Esophagus squamous epithelium (tissue), 5 donors: ENCODE measurements around the gene GRK5. TPM values are rescaled to one million over a fixed set of nuclear protein-coding genes. Genes with fewer than 3 reads are reported as not detected.

ENCODE experiments used
- DNase-seq: peaks from one replicate; lab custom pipeline; 2025; lab: John Stamatoyannopoulos, UW
- H3K27ac ChIP-seq, 4 donors: fragments of 200-600 bp; sonication (generic); one replicate each; pipeline ENCODE4 v1.5.1; 2016 to 2019; ENCODE audit warnings: mild to moderate bottlenecking in 1 of 4
- H3K27me3 ChIP-seq, 4 donors: fragments of 200-600 bp; sonication (generic); 1 replicate in 3 of 4; 2 replicates in 1 of 4; pipeline versions ENCODE4 v1.5.1 to v1.6.0; 2017 to 2021; ENCODE audit warnings: antibody characterized with exemption in 1 of 4
- H3K36me3 ChIP-seq, 3 donors: fragments of 200-600 bp; sonication (generic); one replicate each; pipeline ENCODE4 v1.5.1; 2016 to 2019
- H3K4me1 ChIP-seq, 3 donors: fragments of 200-600 bp; sonication (generic); one replicate each; pipeline ENCODE4 v1.5.1; 2017 to 2019
- H3K4me3 ChIP-seq, 4 donors: fragments of 200-600 bp; sonication (generic); 1 replicate in 3 of 4; 2 replicates in 1 of 4; pipeline ENCODE4 v1.5.1; 2016 to 2019; ENCODE audit warnings: mild to moderate bottlenecking in 2 of 4, moderate library complexity in 1 of 4
- H3K9me3 ChIP-seq, 3 donors: fragments of 200-600 bp; sonication (generic); one replicate each; pipeline ENCODE4 v1.5.1; 2016 to 2019
- CTCF ChIP-seq, 6 experiments: fragments of 450-650 bp in 4 of 6; fragments of 200-600 bp in 2 of 6; sonication (generic) in 2 of 6; IDR thresholded peaks; one replicate each; pipeline ENCODE4 v1.5.1; 2016 to 2019; ENCODE audit warnings: antibody characterized with exemption in 6 of 6, mild to moderate bottlenecking in 4 of 6, moderate library complexity in 4 of 6
- POLR2A ChIP-seq, 4 donors: fragments of 450-650 bp; IDR thresholded peaks; one replicate each; pipeline ENCODE4 v1.6.1; 2017; ENCODE audit warnings: antibody characterized with exemption in 4 of 4, mild to moderate bottlenecking in 4 of 4, moderate library complexity in 3 of 4
- WGBS, 2 donors: methylation state at CpG; one replicate each; pipeline ENCODE4 v1.1.5; 2018; 5-methylcytosine and 5-hydroxymethylcytosine counted together
- intact Hi-C: fragments of 100-400 bp; cut with DNase I; formaldehyde crosslinking; loops from one replicate; pipeline ENCODE4 v1.15.0; 2022
- total RNA-seq, 4 donors: library from RNA; depleted of rRNA; stranded (reverse); fragments of >200 nt; gene quantifications; one replicate each; pipeline ENCODE4 v1.1.0, GENCODE V29; 2016
- donor health status: DM: yes; HTN: yes; CAD: no.

GRK5 gene
- total RNA-seq, 4 donors from 2014 or later = 2.4 to 18.9 (median 6.3) TPM

GRCh38 chr10:119441151-119441821 is 233.9 kb downstream of the GRK5 start:
- peaks cover 0 to 35% (median 0%) of the 10 kb centered on the region in 3 donors for H3K36me3 ChIP-seq
- H3K27me3 ChIP-seq = no peaks in the 10 kb centered on the region
- DNase-seq = no peak
- peak overlapping the region; percentile 39 to 85 (median 72) for H3K27ac ChIP-seq
- no peaks in the 10 kb centered on the region for H3K9me3 ChIP-seq
- H3K4me1 ChIP-seq = peaks cover 7 to 32% (median 14%) of the 10 kb centered on the region in 3 donors
- 25 to 26% methylated on average over 7 of the region's 18 CpGs for WGBS, 2 donors
- intact Hi-C loops = no loop called here
- no peak overlapping the region for H3K4me3 ChIP-seq
- no peak for TF ChIP-seq CTCF (IDR thresholded peaks at IDR 0.05)
- TF ChIP-seq POLR2A (IDR thresholded peaks at IDR 0.05) = no peak

GRCh38 chr10:119441921-119442757 is 234.8 kb downstream of the GRK5 start:
- intact Hi-C loops = no loop called here
- peaks cover 7 to 40% (median 14%) of the 10 kb centered on the region in 3 donors for H3K4me1 ChIP-seq
- DNase-seq = no peak
- TF ChIP-seq CTCF (IDR thresholded peaks at IDR 0.05) = no peak
- no peak for TF ChIP-seq POLR2A (IDR thresholded peaks at IDR 0.05)
- 71% methylated on average over 8 of the region's 25 CpGs; no CpG with 5 or more reads in 1 of the 2 donors for WGBS, 2 donors
- H3K4me3 ChIP-seq = no peak overlapping the region
- no peaks in the 10 kb centered on the region for H3K27me3 ChIP-seq
- peaks cover 0 to 34% (median 0%) of the 10 kb centered on the region in 3 donors for H3K36me3 ChIP-seq
- no peaks in the 10 kb centered on the region for H3K9me3 ChIP-seq
- H3K27ac ChIP-seq = peak overlapping the region; percentile 14 to 83 (median 72)

- 64 to 91% methylated on average over 1 to 4 of the region's 4 CpGs for WGBS, 2 donors
- TF ChIP-seq CTCF (IDR thresholded peaks at IDR 0.05) = no peak
- intact Hi-C loops = no loop called here
- Histone ChIP-seq H3K4me3 (no peak overlapping the region), H3K27ac (no peak overlapping the region), H3K9me3 (no peaks in the 10 kb centered on the region), H3K4me1 (peaks cover 7 to 46% (median 14%) of the 10 kb centered on the region in 3 donors), H3K27me3 (no peaks in the 10 kb centered on the region), H3K36me3 (peaks cover 0 to 37% (median 0%) of the 10 kb centered on the region in 3 donors)
- DNase-seq = no peak
Observed at GRCh38 chr10:119442758-119443060, 235.3 kb downstream of the GRK5 start.

- WGBS, 2 donors = 92% methylated on average over 4 of the region's 15 CpGs; no CpG with 5 or more reads in 1 of the 2 donors
- Histone ChIP-seq H3K27me3 (no peaks in the 10 kb centered on the region), H3K36me3 (peaks cover 0 to 44% (median 0%) of the 10 kb centered on the region in 3 donors), H3K9me3 (no peaks in the 10 kb centered on the region), H3K4me3 (no peak overlapping the region), H3K4me1 (peaks cover 7 to 52% (median 14%) of the 10 kb centered on the region in 3 donors), H3K27ac (no peak overlapping the region)
- no peak for DNase-seq
- TF ChIP-seq CTCF (IDR thresholded peaks at IDR 0.05) (no peak), POLR2A (IDR thresholded peaks at IDR 0.05) (no peak)
- intact Hi-C loops = no loop called here
Observed at GRCh38 chr10:119443441-119443840, 236.1 kb downstream of the GRK5 start.
